ENCODE data around the gene OSBPL5.
A peak's percentile ranks its signal among the peaks of the same experiment; 100 is the strongest.
"Not testable (repeated sequence)": the region's sequence is repeated elsewhere in the genome, so short reads cannot be mapped to it uniquely, and the experiment has no call there.

Gene OSBPL5

DNA sequence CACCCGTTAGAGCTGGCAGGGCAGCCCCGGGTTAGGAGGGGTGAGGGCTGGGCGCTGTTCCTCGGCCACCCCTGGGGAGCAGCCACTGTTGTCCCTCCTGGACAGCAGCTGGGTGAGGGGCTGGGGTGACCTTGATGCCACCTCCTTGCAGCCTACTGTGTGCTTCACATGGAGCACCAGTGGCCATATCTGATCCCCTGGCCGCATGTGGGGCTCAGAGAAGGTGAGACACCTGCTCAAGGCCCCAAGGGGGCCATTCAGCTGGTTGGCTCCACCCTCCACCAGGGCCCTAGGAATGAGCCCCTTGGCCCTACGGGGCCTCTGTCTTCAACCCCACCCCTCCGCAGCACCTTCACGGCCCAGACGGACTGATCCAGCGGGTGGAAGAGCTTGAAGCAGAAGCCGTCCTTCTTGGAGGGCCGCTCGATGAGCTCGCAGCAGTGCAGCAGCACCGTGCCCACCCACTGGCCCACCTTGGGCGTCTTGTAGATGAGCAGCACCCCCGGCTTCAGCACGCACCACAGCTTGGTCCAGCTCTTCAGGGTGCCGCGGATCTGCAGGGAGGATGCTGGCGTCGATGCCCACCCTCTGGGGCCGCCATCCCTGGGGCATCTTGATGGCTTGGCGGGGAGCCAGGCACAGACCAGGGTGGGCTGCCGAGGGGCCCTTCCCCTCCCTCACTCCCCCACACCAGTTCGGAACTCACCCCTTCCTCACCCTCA, 44.9 kb downstream of the OSBPL5 start:
- no peak for DNase-seq

GRCh38 chr11:3119141-3119821, 45.8 kb downstream of the OSBPL5 start:
- no peak for DNase-seq

DNA sequence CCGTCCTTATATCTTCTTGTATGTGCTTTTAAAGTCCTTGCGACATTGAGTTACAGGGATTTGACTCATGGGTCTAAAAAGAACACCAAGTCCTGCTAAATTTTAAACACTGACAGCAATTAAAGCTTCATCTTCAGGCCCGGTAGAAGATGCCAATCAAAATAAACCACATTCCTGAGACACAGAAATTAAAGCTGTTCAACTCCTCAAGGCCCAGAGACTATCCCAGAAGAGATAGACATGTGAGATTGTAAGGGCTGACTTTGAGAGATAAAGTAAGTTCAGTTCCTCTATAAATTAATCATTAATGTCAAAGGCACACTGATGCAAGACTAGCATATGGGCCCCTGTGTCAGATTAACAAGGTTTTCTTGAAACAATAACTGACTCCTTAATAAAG, 49.8 kb downstream of the OSBPL5 start:
- no peak for DNase-seq

DNA sequence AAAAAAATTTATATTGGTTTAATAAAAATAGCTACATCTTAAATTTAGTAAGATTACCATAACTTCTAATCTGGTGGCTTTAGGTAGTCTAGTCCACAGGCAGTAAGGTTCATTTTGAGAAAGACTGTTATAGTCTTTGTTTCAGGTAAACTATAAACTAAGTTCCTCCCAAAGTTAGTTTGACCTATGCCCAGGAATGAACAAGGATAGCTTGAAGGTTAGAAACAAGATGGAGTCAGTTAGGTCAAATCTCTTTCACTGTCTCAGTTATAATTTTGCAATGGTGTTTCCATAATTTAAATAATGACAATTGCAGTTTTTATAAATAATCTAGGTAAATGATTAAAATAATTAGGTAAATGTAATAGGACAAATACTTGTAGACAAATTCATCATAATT, 51.4 kb downstream of the OSBPL5 start:
- DNase-seq: not testable (repeated sequence)

DNA sequence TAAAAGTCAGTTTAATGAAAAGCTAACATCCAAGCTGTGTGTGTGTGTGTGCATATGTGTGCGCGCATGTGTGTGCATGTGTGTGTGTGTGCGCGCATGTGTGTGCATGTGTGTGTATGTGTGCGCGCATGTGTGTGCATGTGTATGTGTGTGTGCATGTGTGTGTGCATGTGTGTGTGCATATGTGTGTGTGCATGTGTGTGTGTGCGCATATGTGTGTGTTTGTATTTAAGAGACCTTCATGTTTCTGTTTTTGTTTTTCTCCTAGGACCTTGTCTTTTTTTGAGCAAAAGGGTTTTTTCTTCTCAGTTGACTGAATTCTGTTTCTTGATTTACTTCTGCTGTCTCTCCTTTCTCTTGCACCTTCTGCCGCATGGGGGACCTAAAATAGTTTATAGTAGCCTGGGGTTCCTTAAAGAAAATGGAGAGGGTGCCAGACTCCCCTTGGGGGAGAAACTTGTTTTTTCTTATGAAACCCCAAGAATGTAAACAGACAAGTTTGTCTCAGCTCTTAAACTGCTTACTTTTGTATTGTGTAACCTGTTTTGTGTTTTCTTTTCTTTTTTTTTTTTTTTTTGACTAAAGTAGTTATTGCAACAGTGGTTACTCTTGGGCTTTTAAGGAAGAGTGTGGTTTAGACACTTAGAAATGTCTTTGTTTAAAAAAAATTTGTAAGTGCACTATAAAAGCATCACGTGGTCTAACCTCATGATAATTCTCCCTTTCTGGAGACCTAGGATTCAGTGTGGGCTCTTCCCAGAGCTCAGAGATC, 53.0 kb downstream of the OSBPL5 start:
- no peak for DNase-seq

DNA sequence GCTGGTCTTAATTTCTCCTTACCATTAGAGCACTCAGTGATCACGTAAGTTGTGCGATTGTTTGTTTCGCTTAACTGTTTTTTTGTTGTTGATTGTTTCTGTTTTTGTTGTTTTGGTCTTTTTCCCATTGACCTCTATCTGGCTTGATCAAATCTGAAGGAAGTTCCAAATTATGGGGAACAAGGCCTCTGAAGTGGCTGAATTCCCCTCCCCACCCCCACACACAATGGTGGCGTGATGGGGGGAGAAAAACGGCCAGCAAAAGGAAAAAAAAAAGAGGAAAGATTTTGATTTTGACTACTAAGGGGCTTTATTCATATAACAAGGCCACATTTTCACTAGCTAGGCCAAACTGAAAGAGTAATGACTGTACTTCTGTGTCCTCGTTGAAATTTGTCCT, 53.6 kb downstream of the OSBPL5 start:
- no peak for DNase-seq

GRCh38 chr11:3109921-3110706, 55.0 kb downstream of the OSBPL5 start:
- DNase-seq: peak in 2 of 3 experiments; percentile 20 to 33

DNA sequence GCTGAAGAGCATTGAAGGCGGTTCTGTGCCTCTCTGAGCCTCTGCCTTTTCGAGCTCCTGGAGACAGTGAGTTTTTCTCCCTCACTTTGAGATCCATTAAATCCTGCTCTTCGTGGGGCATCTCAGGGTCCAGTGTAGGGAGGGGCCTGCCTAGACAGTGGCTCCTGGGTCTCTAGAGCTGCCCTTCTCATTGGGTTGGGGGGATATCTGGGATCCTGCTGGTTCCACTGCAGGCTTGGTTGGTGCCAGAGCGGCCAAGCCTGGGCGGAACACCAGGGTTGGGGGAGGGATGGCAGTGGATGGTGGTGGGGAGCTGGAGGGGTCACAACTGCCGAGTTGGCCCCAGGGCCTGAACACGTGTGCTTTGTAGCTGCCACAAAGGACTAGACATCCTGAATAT, 55.7 kb downstream of the OSBPL5 start:
- no peak for DNase-seq

DNA sequence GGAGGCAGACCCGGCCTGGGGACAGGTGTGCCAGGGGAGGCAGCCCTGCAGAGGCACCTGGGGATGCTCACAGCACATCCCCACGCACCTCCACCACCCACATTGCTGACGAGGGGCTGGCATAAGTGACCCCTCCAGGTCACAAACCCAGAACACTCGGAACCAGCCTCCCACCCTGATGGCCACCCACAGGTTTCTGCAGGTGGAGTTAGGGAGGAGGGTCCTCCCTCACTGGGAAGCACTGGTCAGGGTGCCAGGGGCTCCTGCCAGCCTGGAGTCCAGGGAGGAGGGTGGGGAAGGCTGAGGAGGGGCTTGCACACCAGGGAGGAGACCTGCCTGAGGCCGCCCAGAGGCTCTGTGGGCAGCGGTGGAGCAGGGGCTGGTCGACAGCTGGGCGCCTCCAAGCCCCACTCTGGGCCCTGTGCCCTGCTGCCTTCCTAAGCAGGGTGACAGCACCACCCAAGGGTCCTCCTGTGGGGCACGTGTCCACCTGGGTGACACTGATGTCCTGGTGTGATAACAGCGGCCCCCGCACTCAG, 56.9 kb downstream of the OSBPL5 start:
- DNase-seq: no peak

- no peak for DNase-seq
Observed at GRCh38 chr11:3107608-3108182, 57.4 kb downstream of the OSBPL5 start.

GRCh38 chr11:3106736-3107524, 58.2 kb downstream of the OSBPL5 start:
- no peak for DNase-seq

DNA sequence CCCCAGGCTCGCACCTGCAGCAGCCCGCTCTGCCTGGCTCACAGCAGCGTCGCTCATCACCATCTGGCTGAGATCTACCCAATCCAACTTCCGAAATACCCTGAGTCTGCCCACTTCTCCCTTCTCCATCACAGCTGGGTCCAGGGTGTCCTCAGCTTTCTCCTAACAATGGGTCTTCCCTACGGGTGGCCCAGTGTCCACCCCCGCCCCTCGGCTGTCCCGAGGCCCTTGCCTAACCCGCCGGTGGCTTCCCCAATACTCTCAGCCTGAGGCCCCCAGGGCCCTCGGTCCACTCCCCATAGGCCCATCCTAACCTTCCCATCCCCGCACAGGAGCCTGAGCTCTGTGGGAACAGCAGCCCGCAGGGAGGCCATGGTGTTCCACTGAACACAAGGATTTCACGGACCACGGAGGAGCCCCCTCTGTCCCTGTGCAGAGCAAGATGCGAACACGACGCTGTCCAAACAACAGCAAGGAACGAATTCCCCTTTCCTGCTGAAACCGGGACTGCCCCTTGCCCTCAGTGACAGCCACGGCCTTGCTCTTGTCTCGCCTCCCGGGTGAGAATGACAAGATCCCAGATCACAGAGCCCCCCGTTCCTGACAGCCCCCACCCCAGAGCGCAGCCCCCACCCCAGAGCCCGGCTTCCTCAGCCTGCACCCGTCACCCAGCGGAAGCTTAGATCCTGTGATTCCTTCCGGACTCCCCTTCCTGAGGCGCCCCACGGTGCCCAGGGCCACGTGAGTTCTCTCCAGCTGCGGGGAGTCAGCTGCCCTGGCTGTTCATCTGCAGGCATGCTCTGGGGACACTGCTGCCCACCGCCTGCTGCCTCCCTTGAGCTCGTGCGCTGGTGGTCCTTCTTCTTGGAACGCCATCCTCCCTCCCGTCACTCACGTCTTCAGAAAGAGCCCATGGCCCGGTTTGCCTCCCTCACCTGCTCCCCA, 59.0 kb downstream of the OSBPL5 start:
- no peak for DNase-seq

- no peak for DNase-seq
Observed at GRCh38 chr11:3104961-3105790, 59.9 kb downstream of the OSBPL5 start.

DNA sequence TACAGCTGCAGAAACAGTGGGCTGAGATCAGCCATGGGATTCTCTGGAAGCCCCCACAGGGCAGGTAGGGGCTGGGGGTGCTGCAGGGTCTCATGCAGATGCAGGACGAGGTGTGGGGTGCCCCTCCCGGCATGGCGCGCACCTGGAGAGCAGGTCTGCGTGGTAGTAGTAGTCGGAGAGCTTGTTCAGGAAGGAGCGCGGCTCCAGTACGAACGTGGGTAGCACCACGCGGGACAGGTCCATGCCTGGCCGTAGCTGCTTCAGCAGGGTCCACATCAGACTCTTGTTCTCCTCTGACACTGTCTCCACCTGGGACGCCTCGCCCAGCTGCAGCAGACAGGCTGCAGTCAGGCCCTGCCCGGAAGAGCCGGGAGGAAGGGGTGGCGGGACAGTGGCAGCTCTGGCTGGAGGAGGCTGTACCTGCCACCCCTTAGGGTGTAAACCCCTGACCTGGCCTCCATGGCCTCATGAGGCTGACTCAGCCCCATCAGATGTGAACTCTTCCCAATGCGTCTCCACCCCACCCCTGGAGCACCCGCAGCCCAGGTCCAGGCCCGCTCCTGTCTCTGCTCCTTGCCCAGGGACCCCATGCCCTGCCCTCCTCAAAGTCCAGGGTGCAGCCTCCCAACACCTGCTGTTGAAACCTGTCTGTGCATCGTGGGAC, 60.9 kb downstream of the OSBPL5 start:
- no peak for DNase-seq

DNA sequence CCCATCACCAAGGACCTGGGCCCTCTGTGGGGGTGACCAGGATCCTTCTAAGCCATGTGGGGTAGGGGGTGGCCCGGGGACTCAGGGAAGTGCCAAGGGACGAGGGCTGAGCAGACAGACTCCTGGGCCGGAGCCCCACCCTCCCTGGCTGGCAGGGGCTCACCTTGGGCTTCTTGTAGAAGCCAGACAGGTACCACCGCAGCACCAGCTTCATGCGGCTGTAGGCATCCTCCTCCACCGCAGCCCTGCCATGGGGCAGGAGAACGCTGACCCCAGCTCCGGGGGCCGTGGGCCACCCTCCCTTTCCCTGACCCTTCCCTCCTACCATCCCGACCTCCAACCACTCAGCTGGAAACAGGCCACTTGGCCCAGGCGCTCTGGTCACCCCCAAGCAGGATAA, 62.0 kb downstream of the OSBPL5 start:
- no peak for DNase-seq

DNA sequence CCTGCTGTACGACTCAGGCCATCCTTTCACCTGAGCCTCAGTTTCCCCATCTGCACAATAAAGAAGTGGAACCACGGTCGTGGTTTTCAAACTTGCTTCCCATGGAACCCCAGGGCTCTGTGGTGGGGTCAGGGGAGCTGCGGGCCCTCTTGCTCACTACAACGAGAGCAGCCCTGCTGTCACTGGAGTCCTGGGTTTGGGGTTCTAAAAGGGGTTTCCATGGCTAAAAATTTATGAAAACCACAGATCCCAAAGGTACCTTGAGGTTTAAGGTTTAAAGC, 62.5 kb downstream of the OSBPL5 start:
- DNase-seq: no peak

DNA sequence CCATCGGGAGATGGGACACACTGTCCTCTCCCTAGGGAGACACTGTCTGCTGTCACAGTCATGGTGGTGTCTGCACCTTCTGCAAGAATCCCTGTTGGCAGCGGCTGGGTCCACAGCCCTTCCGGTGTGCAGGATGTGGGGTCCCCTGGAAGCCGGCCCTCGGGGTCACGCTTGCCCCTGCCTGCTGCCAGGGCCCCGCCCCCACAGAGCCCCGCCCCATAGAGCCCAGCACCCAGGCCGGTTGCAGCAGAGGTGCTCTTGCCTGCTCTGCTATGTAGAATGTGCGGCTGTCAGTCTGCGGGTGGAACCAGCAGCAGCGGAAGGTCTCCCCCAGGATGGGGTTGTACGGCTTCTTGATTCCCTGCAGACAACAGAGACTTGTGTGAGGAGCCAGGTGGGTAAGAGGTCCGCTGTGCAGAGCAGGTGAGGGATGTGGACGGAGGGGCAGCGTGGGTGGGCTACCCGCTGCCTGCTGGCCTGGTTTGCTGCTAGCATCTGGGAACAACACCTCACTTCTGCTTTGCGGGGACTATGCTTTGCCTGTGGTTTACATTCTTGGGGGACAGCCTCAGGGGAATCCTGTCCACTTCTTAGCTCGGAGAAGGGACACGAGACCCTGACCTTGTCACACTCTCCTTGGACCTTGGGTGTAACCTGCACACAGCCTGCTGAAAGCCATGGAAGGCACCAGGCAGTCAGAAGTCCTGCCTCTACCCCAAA, 63.0 kb downstream of the OSBPL5 start:
- DNase-seq: no peak

DNA sequence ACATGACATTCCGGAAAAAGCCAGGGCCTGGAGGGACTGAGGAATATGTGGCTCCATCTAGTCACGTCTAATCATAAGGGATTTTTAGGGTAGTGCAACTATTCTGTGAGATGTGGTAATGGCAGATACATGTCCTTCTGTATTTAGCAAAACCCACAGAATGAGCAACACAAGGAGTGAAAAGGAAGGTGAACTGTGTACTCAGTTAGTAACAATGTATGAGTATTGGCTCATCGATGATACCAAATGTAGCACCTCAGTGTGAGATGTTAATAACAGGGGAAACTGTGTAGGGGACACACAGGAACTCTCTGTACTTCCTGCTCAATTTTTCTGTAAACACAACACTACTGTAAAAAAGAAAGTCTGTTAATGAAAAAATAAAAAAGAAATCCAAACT, 65.9 kb downstream of the OSBPL5 start:
- DNase-seq: no peak
